DMS153 treated with DMSO at 0.1 percent for 48 hours (cell line): Measurements from ENCODE around the gene TRABD.
"Not testable (repeated sequence)": the region's sequence is repeated elsewhere in the genome, so short reads cannot be mapped to it uniquely, and the experiment has no call there.

ENCODE experiments used
- DNase-seq: peaks from one replicate; lab custom pipeline; 2025; ENCODE audit not compliant: unreplicated experiment; lab: John Stamatoyannopoulos, UW

The TRABD gene

GRCh38 chr22:50151571-50152537 lies 33.9 kb upstream of the TRABD start:
- DNase-seq, result no peak

GRCh38 chr22:50153056-50153755 lies 32.5 kb upstream of the TRABD start:
- DNase-seq, result no peak

GRCh38 chr22:50153756-50154140 lies 32.0 kb upstream of the TRABD start:
- DNase-seq, result no peak

GRCh38 chr22:50157709-50158375 lies 27.9 kb upstream of the TRABD start:
- DNase-seq, result no peak

- DNase-seq, result no peak
These were observed 24.8 kb upstream of the TRABD start for GRCh38 chr22:50160947-50161346.

- no peak for DNase-seq
These were observed 24.0 kb upstream of the TRABD start for GRCh38 chr22:50161508-50162390.

- no peak for DNase-seq
These were observed 23.2 kb upstream of the TRABD start for GRCh38 chr22:50162391-50162956.

- no peak for DNase-seq
These were observed 20.1 kb upstream of the TRABD start for GRCh38 chr22:50165436-50166123.

- no peak for DNase-seq
These were observed 17.8 kb upstream of the TRABD start for GRCh38 chr22:50167689-50168489.

GRCh38 chr22:50168490-50169180 lies 17.1 kb upstream of the TRABD start:
- DNase-seq, result not testable (repeated sequence)

GRCh38 chr22:50169181-50169759 lies 16.4 kb upstream of the TRABD start:
- no peak for DNase-seq

GRCh38 chr22:50169774-50170341 lies 15.9 kb upstream of the TRABD start:
- DNase-seq, result no peak

- no peak for DNase-seq
These were observed 15.0 kb upstream of the TRABD start, which contains the start of gene PANX2 for GRCh38 chr22:50170453-50171318. TSS of gene PANX2 (plus strand) at chr22:50170731. CDS start at chr22:50170731, 0 bp downstream.

GRCh38 chr22:50171319-50171964 lies 14.3 kb upstream of the TRABD start:
- no peak for DNase-seq

- DNase-seq, result no peak
These were observed 13.7 kb upstream of the TRABD start for GRCh38 chr22:50171965-50172421.
